ENCODE measurements around the gene C2CD2L.
"Not testable (repeated sequence)": the region's sequence is repeated elsewhere in the genome, so short reads cannot be mapped to it uniquely, and the experiment has no call there.

The C2CD2L gene

GRCh38 chr11:119106564-119107537, at the start of gene C2CD2L:
TSS of gene C2CD2L (plus strand) at chr11:119107344. CDS start at chr11:119107742, 398 bp downstream.
- DNase-seq: peak; percentile 95

- DNase-seq: not testable (repeated sequence)
These were observed 48.0 kb upstream of the C2CD2L start for GRCh38 chr11:119059128-119059527.

GRCh38 chr11:119061256-119061655, 45.9 kb upstream of the C2CD2L start:
- no peak for DNase-seq

GRCh38 chr11:119062779-119063178, 44.4 kb upstream of the C2CD2L start:
- no peak for DNase-seq

DNA sequence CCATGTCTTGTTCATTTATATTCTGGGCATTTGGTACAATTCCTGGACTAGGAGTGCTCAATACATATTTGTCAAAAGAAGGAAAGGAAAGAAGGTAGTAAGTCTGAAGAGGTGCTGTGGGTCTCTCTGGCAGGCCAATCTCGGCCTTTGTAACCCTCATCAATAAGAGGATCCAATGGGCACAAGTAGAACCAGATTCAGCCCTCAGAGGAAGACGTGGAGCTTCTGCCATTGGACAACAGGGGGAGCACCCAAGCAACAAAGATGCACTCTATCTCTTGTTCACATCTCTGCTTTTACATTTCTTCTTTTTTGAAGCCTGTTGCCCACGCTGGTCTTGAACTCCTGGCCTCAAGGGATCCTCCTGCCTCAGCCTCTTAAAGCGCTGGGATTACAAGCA, 41.8 kb upstream of the C2CD2L start:
- DNase-seq: peak; percentile 61

DNA sequence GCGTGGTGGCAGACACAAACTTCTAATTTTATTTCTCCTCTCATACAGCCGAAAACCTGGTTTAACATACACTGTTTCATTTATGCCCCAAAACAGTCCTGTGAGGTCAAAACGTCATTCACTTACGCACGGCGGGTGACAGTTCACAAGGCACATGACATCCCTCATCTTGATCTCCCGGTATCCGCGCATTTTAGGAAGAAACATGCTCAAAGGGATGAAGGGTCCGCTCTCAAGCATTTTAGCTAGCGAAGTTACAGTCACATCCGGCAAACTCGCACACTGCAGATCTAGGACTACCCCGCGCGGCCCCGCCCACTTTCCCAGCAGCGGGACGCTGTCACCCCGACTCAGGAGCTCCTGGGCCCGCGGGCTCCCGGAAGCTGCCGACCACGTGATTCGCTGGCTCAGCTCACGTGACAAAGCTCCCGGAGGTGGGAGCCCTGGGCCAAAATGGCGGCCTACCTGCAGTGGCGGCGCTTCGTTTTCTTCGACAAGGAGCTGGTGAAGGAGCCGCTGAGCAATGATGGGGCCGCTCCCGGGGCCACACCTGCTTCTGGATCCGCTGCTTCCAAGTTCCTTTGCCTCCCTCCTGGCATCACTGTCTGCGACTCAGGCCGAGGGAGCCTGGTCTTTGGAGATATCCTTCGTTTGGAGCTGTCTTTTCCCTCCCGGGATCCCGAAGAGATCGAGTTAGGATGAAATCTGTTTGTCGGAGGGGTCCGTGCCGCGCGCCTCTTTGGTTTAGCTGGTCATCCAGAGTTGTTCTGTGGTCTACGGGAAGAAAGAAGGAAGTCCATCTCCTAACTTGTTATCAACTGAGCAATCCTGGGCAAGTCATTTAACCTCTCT, 39.5 kb upstream of the C2CD2L start, which contains the start of gene VPS11:
VPS11 (plus strand) TSS at position 448 of the 852 bp plus-strand sequence; CDS start at position 454, 6 bp downstream.
- DNase-seq: peak; percentile 97

DNA sequence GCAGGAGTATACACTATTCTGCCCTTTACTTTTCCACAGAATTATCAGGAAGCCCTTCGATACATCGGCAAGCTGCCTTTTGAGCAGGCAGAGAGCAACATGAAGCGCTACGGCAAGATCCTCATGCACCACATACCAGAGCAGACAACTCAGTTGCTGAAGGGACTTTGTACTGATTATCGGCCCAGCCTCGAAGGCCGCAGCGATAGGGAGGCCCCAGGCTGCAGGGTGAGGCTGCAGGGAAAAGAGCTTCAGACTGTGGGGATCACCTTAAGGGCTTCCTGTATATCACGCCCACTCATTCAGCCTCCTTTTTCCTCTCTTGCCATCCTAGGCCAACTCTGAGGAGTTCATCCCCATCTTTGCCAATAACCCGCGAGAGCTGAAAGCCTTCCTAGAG, 29.3 kb upstream of the C2CD2L start:
- no peak for DNase-seq

- no peak for DNase-seq
These were observed 28.3 kb upstream of the C2CD2L start for GRCh38 chr11:119078675-119079420.

DNA sequence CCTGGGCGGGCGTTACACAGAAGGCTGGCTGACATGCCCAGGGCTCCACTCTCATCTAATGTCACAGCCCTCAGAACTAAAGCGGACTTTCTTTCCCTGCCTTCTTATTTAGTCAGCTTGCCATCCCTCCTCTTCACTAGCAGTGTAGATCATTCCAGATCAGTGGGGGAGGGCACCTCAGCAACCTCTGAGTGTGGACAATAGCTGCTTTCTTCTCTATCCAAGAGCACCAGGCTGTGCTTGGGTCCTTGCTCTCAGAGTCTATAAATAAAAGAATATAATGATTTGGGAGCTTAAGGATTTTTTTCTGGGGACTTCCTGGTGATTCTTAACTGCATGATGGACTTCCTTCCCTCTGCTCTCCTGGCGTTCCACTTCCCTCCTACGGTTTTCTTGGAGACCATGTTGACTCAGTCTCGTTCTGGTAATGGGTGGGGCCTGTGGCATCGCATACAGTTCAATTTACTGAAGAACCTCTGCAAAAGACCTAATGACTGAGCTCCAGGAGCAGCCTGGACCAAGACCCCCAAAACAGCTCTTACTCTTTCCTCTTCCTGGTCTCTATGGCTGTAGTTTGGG, 25.4 kb upstream of the C2CD2L start:
- DNase-seq: peak; percentile 70

DNA sequence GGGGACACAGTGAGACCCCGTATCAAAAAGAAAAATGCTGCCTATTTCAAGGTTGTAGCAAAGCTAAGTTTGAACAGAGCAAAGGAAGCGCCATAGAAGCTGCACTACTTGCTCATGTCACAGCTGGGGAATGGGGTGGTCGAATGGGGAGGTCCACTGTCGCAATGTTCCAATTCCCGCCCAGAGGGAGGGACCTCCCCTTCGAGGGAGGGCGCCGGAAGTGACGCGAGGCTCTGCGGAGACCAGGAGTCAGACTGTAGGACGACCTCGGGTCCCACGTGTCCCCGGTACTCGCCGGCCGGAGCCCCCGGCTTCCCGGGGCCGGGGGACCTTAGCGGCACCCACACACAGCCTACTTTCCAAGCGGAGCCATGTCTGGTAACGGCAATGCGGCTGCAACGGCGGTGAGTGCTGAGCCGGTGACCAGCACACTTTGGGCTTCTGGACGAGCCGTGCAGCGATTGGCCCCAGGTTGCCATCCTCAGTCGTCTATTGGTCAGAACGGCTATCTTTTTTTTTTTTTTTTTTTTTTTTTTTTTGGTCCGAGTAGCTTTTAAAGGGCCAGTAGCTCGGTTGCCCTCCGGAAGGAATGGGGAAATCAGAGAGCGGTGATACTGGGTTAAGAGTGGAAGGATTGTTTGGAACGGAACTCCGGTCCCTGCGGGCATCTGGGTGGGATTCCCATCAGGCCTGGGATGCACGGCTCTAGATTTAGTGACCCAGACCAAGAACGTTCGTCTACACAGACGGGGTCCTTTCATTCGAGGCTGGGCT, 22.3 kb upstream of the C2CD2L start, which contains the start of gene HMBS:
HMBS (plus strand) TSS at position 219 of the 774 bp plus-strand sequence; CDS start at position 372, 153 bp downstream.
- DNase-seq: peak; percentile 96

DNA sequence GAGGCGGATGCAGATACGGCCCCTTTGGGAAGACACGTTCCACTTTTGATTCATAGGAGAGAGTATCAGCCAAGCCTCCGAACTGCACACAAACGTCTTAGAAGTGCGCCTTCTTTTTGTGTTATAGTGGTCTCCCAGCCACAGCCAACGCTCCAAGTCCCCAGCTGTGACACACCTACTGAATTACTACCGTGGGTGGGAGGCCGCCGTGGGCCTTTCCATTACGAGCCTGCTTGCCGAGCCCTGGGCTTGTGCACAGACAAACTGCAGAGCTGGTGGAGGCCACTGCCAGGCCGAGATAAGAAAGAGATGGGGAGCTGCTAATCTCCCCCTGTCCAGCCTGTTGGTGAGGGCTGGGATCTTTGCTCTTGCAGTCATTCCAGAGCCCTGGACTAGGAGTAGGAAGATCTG, 21.7 kb upstream of the C2CD2L start:
- DNase-seq: no peak

DNA sequence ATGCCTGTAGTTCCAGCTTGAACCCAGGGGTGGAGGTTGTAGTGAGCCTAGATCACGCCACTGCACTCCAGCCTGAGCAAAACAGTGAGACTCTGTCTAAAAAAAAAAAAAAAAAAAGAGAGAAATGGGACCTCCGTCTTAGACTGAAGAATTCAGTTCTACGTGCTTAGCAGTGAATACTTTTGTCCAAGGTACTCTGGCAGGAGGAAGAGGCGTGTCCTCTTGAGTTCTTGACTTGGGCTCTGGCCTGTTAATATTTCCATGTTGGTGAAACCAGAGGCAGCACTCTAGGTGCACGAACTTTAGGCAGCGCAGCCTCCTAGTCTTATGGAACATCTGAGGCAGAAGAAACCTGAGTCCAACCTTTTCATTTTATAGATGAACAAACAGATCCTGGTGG, 20.0 kb upstream of the C2CD2L start:
- DNase-seq: no peak

DNA sequence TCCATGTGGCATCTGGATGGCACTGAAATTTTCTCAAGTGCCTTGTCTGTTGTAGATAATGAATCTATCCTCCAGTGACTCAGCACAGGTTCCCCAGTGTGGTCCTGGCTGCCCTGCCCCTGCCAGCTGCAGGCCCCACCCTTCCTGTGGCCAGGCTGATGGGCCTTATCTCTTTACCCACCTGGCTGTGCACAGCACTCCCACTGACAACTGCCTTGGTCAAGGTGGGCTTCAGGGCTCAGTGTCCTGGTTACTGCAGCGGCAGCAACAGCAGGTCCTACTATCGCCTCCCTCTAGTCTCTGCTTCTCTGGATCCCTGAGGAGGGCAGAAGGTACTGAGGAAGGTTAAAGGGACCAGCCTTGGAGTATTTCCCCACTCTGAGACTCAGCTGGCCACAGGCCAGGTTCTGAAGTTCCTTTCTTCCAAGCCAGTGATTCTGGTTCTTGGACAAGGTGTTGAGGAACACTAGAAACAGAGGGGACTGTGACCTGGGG, 19.4 kb upstream of the C2CD2L start:
- no peak for DNase-seq

GRCh38 chr11:119088406-119088805, 18.7 kb upstream of the C2CD2L start:
- DNase-seq: no peak

DNA sequence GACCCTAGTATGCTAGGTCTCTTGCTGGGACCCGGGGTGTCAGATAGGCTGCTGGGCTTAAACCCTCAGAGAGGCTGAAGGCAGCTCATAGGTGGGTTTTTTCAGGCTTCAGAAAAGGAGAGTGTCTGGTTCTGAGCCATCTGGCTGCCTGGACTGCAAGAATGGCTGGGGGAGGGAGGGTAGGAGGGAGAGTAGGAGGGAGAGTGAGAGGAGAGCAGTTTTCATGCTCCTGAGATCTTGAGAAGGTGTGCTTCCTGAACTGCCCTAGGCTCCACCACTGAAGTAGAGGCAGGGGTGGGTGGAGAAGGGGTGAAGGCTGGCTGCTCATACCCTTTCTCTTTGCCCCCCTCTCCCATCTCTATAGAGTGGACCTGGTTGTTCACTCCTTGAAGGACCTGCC, 17.8 kb upstream of the C2CD2L start:
- DNase-seq: no peak

- no peak for DNase-seq
These were observed 16.0 kb upstream of the C2CD2L start for GRCh38 chr11:119091178-119091577.

DNA sequence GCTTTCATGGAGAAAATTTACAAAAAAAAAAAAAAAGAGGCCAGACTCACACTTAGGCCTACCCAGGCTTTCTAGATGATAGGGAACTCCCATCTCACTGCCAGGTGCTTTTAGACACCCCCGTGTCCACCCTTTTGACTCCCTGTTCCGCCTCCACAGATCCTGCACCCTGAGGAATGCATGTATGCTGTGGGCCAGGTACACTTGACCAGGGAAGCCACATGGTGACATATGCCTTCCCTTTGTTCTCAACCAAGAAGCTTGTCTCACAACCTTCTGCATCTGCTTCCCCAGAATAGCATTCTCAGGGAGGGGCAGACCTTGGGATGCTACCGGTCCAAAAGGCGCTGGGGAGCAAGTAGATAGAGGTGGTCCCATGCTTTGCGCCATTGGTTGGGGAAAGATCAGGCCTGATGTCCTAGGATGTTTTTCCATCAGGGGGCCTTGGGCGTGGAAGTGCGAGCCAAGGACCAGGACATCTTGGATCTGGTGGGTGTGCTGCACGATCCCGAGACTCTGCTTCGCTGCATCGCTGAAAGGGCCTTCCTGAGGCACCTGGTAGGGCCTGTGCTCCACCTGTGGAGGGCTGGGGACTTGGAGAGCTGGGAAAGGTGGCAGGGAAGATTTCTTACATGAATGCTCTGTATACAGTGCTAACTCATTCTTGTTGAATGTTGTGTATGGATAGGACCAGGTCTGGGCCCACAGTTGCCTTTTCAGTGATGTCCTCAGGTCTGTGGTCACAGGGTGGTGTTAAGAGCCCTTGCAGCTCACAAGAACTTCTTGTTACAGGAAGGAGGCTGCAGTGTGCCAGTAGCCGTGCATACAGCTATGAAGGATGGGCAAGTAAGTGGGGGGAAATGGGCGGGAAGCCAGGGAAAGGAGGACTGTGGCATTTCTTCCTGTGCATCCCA, 14.9 kb upstream of the C2CD2L start:
- no peak for DNase-seq

GRCh38 chr11:119092880-119093842, 14.0 kb upstream of the C2CD2L start:
- no peak for DNase-seq

All from suppressor macrophage treated with lipopolysaccharide for 4 hours (primary cell).